Stimulated activated CD8-positive, alpha-beta memory T cell treated with anti-CD3 and anti-CD28 coated beads, Interleukin-15, amount 100 ng/mL, for 24 hours (primary cell): ENCODE measurements around the gene EGFL7.

Experiments
- DNase-seq: peaks from one replicate; pipeline ENCODE4 v3.0.0-alpha.2; 2020; ENCODE audit warnings: low read depth

EGFL7 gene

DNA sequence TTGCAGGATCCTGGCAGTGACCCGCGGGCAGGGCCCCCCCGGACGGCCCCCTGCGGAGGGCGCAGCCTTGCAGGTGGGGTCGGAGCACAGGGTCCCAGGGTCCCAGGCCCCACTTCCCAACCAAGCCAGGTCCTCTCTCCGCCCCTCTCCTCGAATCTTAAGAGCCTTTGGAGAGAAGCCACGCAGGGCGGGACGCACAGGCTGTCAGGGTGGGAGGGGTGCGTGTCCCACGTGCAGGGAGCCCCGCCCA lies 18.4 kb upstream of the EGFL7 start:
- no peak for DNase-seq

GRCh38 chr9:136644593-136645351 lies 17.9 kb upstream of the EGFL7 start:
- DNase-seq = peak; percentile 43

- DNase-seq = no peak
Observed at GRCh38 chr9:136645352-136645902, 17.3 kb upstream of the EGFL7 start.

DNA sequence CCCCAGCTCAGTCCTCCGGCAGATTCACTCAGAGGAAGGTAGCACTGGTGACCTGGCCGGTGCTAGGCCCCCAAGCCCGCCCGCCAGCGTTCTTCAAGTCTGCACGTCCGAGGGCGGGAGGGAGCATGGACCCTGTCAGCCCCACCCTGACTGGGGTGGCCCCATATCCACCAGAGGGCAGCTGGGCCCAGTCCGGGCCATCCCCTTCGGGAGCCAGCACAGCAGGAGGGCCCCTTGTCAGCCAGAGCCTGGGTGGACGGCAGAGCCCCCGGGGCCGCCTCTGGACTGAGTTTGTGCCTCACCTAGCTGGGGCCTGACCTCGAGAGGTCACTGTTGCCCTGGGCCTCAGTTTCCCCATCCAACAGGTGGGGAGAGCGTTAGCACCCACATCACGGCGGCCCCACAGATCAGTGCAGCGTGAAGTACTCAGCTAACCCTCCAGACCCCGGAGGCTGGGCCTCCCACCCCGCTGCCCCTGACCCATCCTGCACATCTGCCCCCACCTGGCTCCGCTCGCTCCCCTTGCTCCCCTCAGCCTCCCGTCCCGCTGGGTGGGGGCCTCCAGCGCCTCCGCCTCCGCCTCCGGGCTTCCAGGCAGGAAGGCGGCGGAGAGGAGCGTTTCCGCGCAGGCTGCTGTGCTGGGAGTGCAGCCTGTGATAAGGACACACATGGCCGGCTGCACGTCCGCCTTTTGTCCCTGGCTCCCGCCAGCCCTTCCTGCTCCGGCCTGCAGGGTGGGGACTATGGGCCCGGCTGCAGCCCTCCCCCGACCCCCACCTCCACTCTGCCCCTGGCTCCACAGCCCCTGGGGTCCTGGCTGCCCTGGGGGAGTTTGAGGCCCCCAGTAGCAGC lies 16.6 kb upstream of the EGFL7 start:
- no peak for DNase-seq

GRCh38 chr9:136646827-136647711 lies 15.6 kb upstream of the EGFL7 start:
- DNase-seq = no peak

GRCh38 chr9:136648751-136649150 lies 14.0 kb upstream of the EGFL7 start:
- DNase-seq = no peak

DNA sequence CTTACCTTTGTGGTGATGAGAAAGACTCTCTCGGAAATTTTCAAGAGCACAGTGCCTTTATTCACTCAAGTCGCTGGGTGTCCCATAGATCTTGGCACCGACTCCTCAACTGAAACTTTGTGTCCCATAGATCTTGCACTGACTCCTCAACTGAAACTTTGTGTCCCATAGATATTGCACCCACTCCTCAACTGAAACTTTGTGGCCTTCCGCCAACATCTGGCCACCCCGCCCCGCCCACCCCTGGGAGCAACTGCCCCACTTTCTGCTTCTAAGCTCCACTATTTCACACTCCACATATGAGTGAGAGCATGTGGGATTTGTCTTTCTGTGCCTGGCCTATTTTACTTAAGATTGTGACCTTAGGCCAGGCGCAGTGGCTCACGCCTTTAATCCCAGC lies 12.7 kb upstream of the EGFL7 start:
- no peak for DNase-seq

GRCh38 chr9:136650648-136651047 lies 12.1 kb upstream of the EGFL7 start:
- DNase-seq = no peak

- no peak for DNase-seq
Observed at GRCh38 chr9:136651860-136652259, 10.9 kb upstream of the EGFL7 start.

DNA sequence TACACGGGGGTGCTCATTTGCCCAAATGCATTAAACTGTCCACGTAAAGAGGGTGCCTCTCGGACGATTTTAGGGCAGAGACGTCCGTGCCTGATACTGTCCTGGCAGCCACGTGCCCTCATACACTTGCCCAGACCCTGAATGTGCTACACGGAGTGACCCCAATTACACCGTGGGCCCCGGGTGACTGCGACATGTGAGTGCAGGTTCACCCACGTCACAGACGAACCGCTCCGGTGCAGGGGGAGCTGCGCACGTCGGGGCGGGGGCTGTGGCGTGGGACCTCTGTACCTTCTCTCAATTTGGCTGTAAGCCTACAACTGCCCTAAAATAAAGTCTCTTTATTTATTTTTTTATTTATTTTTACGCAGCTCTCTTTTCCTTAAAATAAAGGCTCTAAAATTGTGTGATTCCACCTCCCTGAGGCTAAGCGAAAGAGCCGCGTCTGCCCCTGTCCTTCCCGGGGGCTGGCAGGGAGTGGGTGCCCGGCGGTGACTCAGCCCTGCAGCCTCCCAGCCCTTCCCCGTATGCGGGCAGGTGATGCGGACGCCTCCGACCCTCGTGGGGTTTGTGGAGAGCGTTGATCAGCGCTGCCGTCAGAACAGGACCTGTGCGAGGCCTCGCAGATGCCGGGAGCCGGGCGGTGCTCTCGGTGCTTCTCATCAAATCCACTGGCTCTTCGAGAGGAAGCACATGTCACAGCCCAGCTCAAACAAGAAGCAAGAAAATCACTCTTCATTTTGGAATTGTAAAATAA lies 9.2 kb upstream of the EGFL7 start:
- no peak for DNase-seq

DNA sequence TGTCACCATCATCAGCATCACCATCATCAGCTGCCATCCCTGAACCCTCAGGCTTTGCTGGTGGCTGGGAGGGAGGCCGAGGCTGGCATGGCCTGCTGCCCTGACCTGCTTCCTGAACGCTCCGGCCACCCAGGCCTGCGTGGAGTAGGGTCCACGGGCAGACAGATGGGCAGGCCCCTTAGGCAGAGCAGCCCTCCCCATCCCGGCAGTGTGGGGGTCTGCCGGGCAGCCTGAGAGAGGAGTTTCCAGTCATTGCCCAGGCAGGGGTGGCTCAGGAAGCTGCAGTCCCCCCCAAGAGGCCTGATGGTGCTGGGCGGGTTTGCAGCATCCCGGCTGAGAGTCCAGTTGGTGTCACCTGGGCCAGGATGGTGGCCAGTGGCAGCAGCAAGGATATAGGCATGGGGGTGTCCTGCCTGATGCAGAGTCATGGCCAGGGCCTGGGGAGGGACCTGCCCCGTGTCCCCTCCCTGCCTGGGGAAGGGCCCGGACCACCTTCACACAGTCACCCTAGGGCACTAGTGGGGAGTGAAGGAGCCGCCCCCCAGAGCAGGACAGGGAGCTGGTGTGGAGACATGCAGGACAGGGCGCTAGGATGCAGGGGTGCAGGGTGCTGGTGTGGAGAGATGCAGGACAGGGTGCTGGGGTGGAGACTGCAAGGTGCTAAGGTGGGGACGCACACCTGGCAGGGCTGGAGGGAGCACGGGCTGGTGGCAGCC lies 7.7 kb upstream of the EGFL7 start:
- no peak for DNase-seq

GRCh38 chr9:136655536-136656182 lies 7.1 kb upstream of the EGFL7 start:
- DNase-seq = no peak

DNA sequence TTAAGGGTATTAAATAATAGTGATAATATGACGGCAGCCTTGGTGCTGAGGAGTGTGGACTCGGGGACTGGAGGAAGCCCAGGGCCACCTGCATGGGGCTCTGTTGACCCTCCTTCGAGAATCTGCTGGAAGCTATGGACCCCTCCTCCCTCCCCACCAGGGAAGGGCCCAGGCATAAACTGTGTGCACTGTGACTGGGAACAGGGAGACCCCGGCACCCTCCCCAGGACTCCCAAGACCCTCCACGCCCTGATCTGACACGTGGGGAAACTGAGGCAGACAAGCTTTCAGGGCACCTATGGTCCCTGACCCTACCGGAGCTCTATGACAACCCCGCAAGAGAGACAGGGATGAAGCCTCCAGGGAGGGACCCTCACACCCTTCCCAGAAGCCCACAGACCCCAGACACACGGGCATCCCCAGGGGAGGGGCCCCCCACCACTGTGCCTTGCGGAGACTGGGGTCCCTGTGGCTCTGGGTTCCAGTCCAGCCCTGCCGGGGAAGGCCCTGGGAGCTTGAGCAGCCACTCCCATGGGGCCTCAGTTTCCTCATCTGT lies 6.5 kb upstream of the EGFL7 start:
- no peak for DNase-seq

- no peak for DNase-seq
Observed at GRCh38 chr9:136656795-136657611, 5.7 kb upstream of the EGFL7 start.

GRCh38 chr9:136657974-136658848 lies 4.5 kb upstream of the EGFL7 start:
- DNase-seq = no peak

DNA sequence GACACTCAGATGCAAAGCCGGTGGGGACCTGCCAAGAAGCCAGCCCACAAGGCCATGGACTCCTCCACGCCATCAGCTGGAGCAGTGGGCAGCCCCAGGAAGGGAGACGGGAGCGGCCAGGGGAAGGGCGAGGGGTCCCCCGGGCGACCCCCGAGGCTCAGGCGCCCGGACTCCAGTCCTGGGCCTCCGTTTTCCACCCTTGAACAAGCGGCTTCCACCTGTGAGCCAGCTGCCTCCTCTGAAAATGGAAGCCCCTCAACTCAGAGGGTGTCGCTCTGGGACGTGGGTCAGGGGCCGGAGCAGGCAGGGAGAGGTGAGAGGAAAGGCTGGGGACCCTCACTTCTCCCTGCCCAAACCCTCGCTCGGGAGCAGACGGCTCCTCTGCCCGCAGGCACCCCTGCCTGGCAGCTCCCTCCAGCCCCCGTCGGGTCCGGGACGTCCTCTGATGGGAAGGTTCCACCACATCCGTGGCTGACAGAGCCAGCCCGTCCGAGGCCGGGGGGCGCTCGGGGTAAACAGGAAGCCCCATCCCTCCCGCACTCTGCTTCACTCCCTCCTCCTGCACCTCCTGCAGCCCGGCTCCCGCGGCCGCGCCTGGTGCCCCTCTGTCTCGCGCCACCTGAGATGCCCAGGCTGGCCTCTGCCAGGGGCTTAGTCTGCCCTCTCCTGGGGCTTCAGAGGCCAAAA lies 3.7 kb upstream of the EGFL7 start:
- no peak for DNase-seq
